IPS DF 6.9 (cell line): ENCODE results near the gene PTPMT1.
"Not testable (repeated sequence)": the region's sequence is repeated elsewhere in the genome, so short reads cannot be mapped to it uniquely, and the experiment has no call there.

Source experiments
- DNase-seq: peaks from one replicate; pipeline ENCODE4 v3.0.0-alpha.2; 2013; ENCODE audit warnings: low read depth, low spot score
- H3K27ac ChIP-seq: one replicate; pipeline ENCODE4 v1.5.1; 2013; ENCODE audit warnings: low read length, control low read depth
- H3K27me3 ChIP-seq: 2 replicates; pipeline ENCODE4 v1.6.1; 2013; ENCODE audit warnings: mild to moderate bottlenecking, low read length; ENCODE audit not compliant: control insufficient read depth, insufficient read depth
- H3K36me3 ChIP-seq: 2 replicates; pipeline ENCODE4 v1.6.1; 2013; ENCODE audit warnings: low read length; ENCODE audit not compliant: control insufficient read depth, insufficient read depth
- H3K4me1 ChIP-seq: 2 replicates; pipeline ENCODE4 v1.6.1; 2013; ENCODE audit warnings: low read length; ENCODE audit not compliant: control insufficient read depth, insufficient read depth
- H3K4me3 ChIP-seq: 2 replicates; pipeline ENCODE4 v1.5.1; 2013; ENCODE audit warnings: mild to moderate bottlenecking, low read length
- H3K9me3 ChIP-seq: 2 replicates; pipeline ENCODE4 v1.6.1; 2013; ENCODE audit warnings: low read length, inconsistent platforms; ENCODE audit not compliant: control insufficient read depth, insufficient read depth
- WGBS: extraction: QIAGEN DNeasy Blood & Tissue Kit; methylation state at CpG from one replicate; pipeline ENCODE4 v1.1.7; 2013; ENCODE audit warnings: mixed read lengths, missing lambda C conversion rate; ENCODE audit not compliant: insufficient read length, insufficient coverage; 5-methylcytosine and 5-hydroxymethylcytosine counted together

PTPMT1 gene

GRCh38 chr11:47546274-47546673, 19.1 kb upstream of the PTPMT1 start:
- H3K36me3 ChIP-seq, H3K4me1 ChIP-seq, H3K27me3 ChIP-seq, H3K9me3 ChIP-seq, H3K27ac ChIP-seq, H3K4me3 ChIP-seq, DNase-seq: not testable (repeated sequence)
- WGBS: no CpG with 5 or more reads among the region's 7 CpGs

- Histone ChIP-seq H3K36me3 (no peaks in the 10 kb centered on the region), H3K4me3 (no peak overlapping the region), H3K4me1 (no peaks in the 10 kb centered on the region), H3K9me3 (no peaks in the 10 kb centered on the region), H3K27ac (no peak overlapping the region), H3K27me3 (no peaks in the 10 kb centered on the region)
- no CpG with 5 or more reads among the region's 10 CpGs for WGBS
- no peak for DNase-seq
Measured at GRCh38 chr11:47550288-47551047, 14.9 kb upstream of the PTPMT1 start.

DNA sequence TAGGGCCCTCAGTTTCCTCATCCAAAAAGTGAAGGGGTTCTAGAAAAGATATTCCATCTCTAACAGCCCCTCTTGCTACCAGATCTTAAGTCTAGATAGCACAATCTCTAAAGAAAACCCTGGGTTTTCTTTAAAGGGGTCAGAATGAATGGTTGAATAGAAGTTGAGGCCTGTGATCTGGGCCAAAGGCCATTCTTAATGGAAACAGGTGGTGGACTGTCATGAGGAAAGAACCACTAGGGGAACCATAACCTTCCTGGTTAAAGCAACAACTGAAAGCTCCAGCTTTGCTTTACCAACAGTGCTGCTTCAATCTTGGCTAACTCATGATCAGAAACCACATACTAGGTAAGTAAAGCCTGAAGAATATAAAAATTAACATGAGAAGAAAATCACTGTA, 14.3 kb upstream of the PTPMT1 start:
- Histone ChIP-seq H3K4me3 (no peak overlapping the region), H3K27ac (no peak overlapping the region)
- no peak for DNase-seq

GRCh38 chr11:47552056-47552565, 13.3 kb upstream of the PTPMT1 start:
- DNase-seq: no peak
- H3K4me1 ChIP-seq: no peaks in the 10 kb centered on the region
- peak overlapping the region; percentile 85 for H3K4me3 ChIP-seq
- no peak overlapping the region for H3K27ac ChIP-seq
- no CpG with 5 or more reads among the region's 22 CpGs for WGBS
- no peaks in the 10 kb centered on the region for H3K36me3 ChIP-seq
- no peaks in the 10 kb centered on the region for H3K27me3 ChIP-seq
- H3K9me3 ChIP-seq: no peaks in the 10 kb centered on the region

More for the DNA sequence above, 14.3 kb upstream of the PTPMT1 start:
- no peaks in the 10 kb centered on the region for H3K4me1 ChIP-seq
- H3K9me3 ChIP-seq: no peaks in the 10 kb centered on the region
- no peaks in the 10 kb centered on the region for H3K27me3 ChIP-seq
- H3K36me3 ChIP-seq: no peaks in the 10 kb centered on the region

- no CpG with 5 or more reads among the region's 89 CpGs for WGBS
- peak; percentile 61 for DNase-seq
- H3K9me3 ChIP-seq: no peaks in the 10 kb centered on the region
- H3K36me3 ChIP-seq: no peaks in the 10 kb centered on the region
- no peaks in the 10 kb centered on the region for H3K4me1 ChIP-seq
- H3K4me3 ChIP-seq: peak within 1 kb of the TSS; percentile 85
- no peaks in the 10 kb centered on the region for H3K27me3 ChIP-seq
- no peak within 1 kb of the TSS for H3K27ac ChIP-seq
Measured at GRCh38 chr11:47552566-47553405, 12.6 kb upstream of the PTPMT1 start, which contains the start of gene CELF1. Gene CELF1 (minus strand): TSS chr11:47553132. CDS start chr11:47499523, 53,609 bp downstream.

DNA sequence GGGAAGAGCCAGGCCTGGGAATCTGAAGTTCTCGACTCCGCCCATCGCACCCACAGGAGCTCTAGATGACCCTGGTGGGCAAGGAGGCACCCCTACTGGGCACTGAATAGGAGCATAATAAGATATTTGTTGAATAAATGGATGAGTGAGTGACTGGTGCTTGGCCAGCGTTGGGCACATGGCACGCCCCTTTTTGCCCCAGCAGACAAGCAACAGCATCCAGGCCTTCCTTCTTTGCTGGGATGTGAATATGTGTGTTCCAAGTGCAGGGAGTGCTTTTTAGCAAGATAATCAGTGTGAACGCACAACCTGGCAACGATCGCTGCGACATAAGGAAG, 12.0 kb upstream of the PTPMT1 start:
- H3K36me3 ChIP-seq: no peaks in the 10 kb centered on the region
- H3K27me3 ChIP-seq: no peaks in the 10 kb centered on the region
- no CpG with 5 or more reads among the region's 9 CpGs for WGBS
- no peak overlapping the region for H3K27ac ChIP-seq
- DNase-seq: no peak
- H3K9me3 ChIP-seq: no peaks in the 10 kb centered on the region
- H3K4me3 ChIP-seq: peak overlapping the region; percentile 24; the same call in 1 of the 2 replicates
- no peaks in the 10 kb centered on the region for H3K4me1 ChIP-seq

DNA sequence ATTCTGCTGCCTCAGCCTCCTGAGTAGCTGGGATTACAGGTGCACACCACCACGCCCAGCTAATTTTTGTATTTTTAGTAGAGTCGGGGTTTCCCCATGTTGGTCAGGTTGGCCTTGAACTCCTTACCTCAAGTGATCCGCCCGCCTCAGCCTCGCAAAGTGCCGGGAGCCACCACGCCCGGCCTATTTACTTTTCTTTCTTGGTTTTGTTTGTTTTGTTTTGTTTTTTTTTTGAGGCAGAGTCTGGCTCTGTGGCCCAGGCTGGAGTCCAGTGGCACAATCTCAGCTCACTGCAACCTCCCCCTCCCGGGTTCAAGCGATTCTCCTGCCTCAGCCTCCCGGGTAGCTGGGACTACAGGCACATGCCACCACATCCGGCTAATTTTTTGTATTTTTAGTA, 8.4 kb upstream of the PTPMT1 start:
- H3K9me3 ChIP-seq, H3K27ac ChIP-seq, H3K4me3 ChIP-seq, H3K36me3 ChIP-seq, H3K27me3 ChIP-seq, DNase-seq, H3K4me1 ChIP-seq: not testable (repeated sequence)
- WGBS: no CpG with 5 or more reads among the region's 12 CpGs

DNA sequence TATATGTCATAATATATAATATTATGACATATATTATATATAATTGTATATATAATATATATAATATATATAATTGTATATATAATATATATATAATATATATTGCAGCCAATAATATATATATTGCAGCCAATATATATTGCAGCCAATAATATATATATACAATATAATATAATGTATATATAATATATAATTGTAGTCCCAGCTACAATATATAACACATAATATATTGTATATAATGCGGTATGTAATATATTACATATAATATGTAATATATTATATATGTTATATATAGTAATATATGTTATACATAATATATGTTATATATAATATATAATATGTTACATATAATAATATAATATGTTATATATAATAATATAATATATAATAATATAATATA, 6.7 kb upstream of the PTPMT1 start:
- Histone ChIP-seq H3K4me1 (no peaks in the 10 kb centered on the region), H3K27me3 (no peaks in the 10 kb centered on the region), H3K9me3 (no peaks in the 10 kb centered on the region), H3K4me3 (no peak overlapping the region), H3K36me3 (no peaks in the 10 kb centered on the region), H3K27ac (no peak overlapping the region)
- DNase-seq: no peak
- no CpG with 5 or more reads among the region's 1 CpG for WGBS

DNA sequence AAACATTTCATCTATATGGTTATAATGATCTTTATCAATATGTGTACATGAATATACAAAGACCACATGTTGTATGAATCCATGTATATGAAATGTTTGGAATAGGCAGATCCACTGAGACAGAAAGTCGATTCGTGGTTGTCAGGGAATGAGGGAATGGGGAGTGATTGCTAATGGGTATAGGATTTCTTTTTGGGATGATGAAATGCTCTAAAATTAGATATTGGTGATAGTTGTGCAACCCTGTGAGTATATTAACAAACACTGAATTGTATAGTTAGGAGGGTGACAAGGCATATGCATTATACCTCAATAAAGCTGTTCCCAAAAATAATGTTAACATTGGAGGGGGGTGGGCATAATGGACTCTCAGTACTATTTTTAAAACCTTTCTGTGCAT, 5.0 kb upstream of the PTPMT1 start:
- DNase-seq: no peak
- no peaks in the 10 kb centered on the region for H3K4me1 ChIP-seq
- no peaks in the 10 kb centered on the region for H3K36me3 ChIP-seq
- H3K4me3 ChIP-seq: no peak overlapping the region
- H3K27me3 ChIP-seq: no peaks in the 10 kb centered on the region
- no peak overlapping the region for H3K27ac ChIP-seq
- no peaks in the 10 kb centered on the region for H3K9me3 ChIP-seq
- no CpG with 5 or more reads among the region's 2 CpGs for WGBS

- DNase-seq, H3K36me3 ChIP-seq, H3K4me1 ChIP-seq, H3K27ac ChIP-seq, H3K27me3 ChIP-seq, H3K9me3 ChIP-seq, H3K4me3 ChIP-seq: not testable (repeated sequence)
- no CpG with 5 or more reads among the region's 4 CpGs for WGBS
Measured at GRCh38 chr11:47562393-47562792, 3.0 kb upstream of the PTPMT1 start.
